A549 treated with AZD9567 at 1 μM for 4 hours (cell line): ENCODE measurements around the gene PCDH18. TPM values are rescaled to one million over a fixed set of nuclear protein-coding genes. Genes with fewer than 3 reads are reported as not detected.

Experiments used
- total RNA-seq: library from RNA; stranded (reverse); fragments of 200-300 nt; extraction: Qiagen RNA extraction; gene quantifications from 5 replicates; pipeline ENCODE4 v1.2.3, GENCODE V29; 2022; ENCODE audit not compliant: insufficient read depth

PCDH18 gene
- not detected in 5 replicates for total RNA-seq

GRCh38 chr4:137531986-137532868 is at the start of gene PCDH18:
Gene PCDH18, minus strand, starts transcription at chr4:137532494. Its CDS starts 406 bp downstream, at chr4:137532088.

